ENCODE measurements around the gene CFL1.
A peak's percentile ranks its signal among the peaks of the same experiment; 100 is the strongest.
"Not testable (repeated sequence)": the region's sequence is repeated elsewhere in the genome, so short reads cannot be mapped to it uniquely, and the experiment has no call there.

The CFL1 gene

GRCh38 chr11:65856689-65857499 lies 1.1 kb downstream of the CFL1 start:
- DNase-seq (ENCODE audit: low read depth) = no peak

- DNase-seq (ENCODE audit: low read depth) = no peak
These were observed 2.0 kb downstream of the CFL1 start for GRCh38 chr11:65855927-65856363.

GRCh38 chr11:65854852-65855837 lies 2.8 kb downstream of the CFL1 start:
- no peak for DNase-seq (ENCODE audit: low read depth)

GRCh38 chr11:65854161-65854592 lies 3.8 kb downstream of the CFL1 start:
- no peak for DNase-seq (ENCODE audit: low read depth)

- no peak for DNase-seq (ENCODE audit: low read depth)
These were observed 4.6 kb downstream of the CFL1 start for GRCh38 chr11:65853246-65853979.

- DNase-seq (ENCODE audit: low read depth) = no peak
These were observed 5.3 kb downstream of the CFL1 start for GRCh38 chr11:65852508-65853245.

- DNase-seq (ENCODE audit: low read depth) = no peak
These were observed 6.0 kb downstream of the CFL1 start for GRCh38 chr11:65851811-65852507.

- DNase-seq (ENCODE audit: low read depth) = no peak
These were observed 6.8 kb downstream of the CFL1 start for GRCh38 chr11:65851083-65851579.

- no peak for DNase-seq (ENCODE audit: low read depth)
These were observed 7.5 kb downstream of the CFL1 start for GRCh38 chr11:65850217-65851082.

- DNase-seq (ENCODE audit: low read depth) = no peak
These were observed 8.2 kb downstream of the CFL1 start for GRCh38 chr11:65849771-65850216.

GRCh38 chr11:65849366-65849765 lies 8.6 kb downstream of the CFL1 start:
- no peak for DNase-seq (ENCODE audit: low read depth)

- DNase-seq (ENCODE audit: low read depth) = not testable (repeated sequence)
These were observed 9.3 kb downstream of the CFL1 start for GRCh38 chr11:65848693-65849092.

- DNase-seq (ENCODE audit: low read depth) = no peak
These were observed 10.2 kb downstream of the CFL1 start for GRCh38 chr11:65847746-65848145.

GRCh38 chr11:65844231-65844872 lies 13.6 kb downstream of the CFL1 start:
- no peak for DNase-seq (ENCODE audit: low read depth)

GRCh38 chr11:65843811-65844210 lies 14.2 kb downstream of the CFL1 start:
- DNase-seq (ENCODE audit: low read depth) = no peak

- no peak for DNase-seq (ENCODE audit: low read depth)
These were observed 15.8 kb downstream of the CFL1 start for GRCh38 chr11:65842144-65842543.

- DNase-seq (ENCODE audit: low read depth) = no peak
These were observed 23.8 kb downstream of the CFL1 start for GRCh38 chr11:65834202-65834601.

GRCh38 chr11:65833297-65834030 lies 24.5 kb downstream of the CFL1 start, which contains the start of gene SNX32:
SNX32 (plus strand) TSS chr11:65833963; CDS start chr11:65834066, 103 bp downstream.
- peak; percentile 59 for DNase-seq (ENCODE audit: low read depth)
